ENCODE results near the gene SCN4A.

GRCh38 chr17:63948521-63948920, 24.2 kb downstream of the SCN4A start:
- TF ChIP-seq ELK1 (IDR thresholded peaks at IDR 0.05; ENCODE audit: low read depth, low read length) (no peak), RAD21 (conservative IDR thresholded peaks at IDR 0.05 in 1 of 2, IDR thresholded peaks at IDR 0.05 in 1 of 2) (no peak), HDAC2 (IDR thresholded peaks at IDR 0.05) (no peak)
